ENCODE measurements around the gene MRPL49.
"Not testable (repeated sequence)": the region's sequence is repeated elsewhere in the genome, so short reads cannot be mapped to it uniquely, and the experiment has no call there.

MRPL49 gene

DNA sequence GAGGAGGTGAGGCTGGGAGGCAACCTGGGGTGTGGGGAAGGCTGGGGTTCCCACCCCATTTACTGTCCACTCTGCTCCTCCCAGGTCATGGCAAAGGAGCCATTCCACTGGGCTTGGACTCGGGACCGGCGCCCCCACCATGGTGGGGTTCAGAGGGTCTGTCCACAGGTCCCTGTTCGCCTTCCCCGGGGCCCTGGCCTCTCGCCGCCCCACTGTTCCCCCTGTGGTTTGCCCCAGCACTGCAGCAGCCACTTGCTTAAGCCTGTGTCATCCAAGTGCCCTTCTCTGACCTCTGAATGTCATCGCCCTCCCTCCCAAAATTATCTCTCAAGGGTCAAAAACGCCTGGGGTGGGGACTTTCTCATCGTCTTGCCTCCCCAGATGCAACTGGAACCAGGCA, 50.5 kb downstream of the MRPL49 start:
- DNase-seq, result no peak

DNA sequence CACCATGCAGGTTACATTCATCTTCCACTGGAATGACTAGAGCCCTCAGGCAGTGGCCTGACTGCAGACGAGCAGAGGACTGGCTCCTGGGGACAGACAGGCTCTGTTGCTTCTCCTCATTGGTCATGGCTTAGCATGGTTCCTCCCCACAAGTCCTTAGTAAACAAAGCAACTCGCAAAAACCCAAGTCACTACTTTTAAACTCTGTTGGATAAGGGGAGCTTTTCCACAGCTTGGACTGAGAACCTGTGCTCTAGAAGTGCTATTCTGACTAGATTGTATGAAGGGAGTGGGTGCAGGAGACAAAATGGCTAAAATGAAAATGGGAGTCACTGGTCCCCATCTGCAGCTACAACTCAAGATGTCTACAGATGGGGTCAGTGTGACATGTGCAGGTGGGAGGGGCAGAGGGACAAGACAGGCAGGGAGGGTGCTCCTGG, 52.5 kb downstream of the MRPL49 start:
- DNase-seq, result not testable (repeated sequence)

Data from NCI-H1048 (cell line).